PFSK-1 (cell line): ENCODE results near the gene ZNF185.

Experiments used
- POLR2AphosphoS5 ChIP-seq: IDR thresholded peaks from 2 replicates; pipeline ENCODE4 v1.6.1; 2012; ENCODE audit warnings: low read depth, mild to moderate bottlenecking, control low read depth, low read length, moderate library complexity
- SIN3A ChIP-seq: IDR thresholded peaks from 2 replicates; pipeline ENCODE4 v1.6.1; 2012; ENCODE audit warnings: mild to moderate bottlenecking, low read length, moderate library complexity, borderline replicate concordance; ENCODE audit not compliant: insufficient read depth
- TAF1 ChIP-seq: IDR thresholded peaks from 2 replicates; pipeline ENCODE4 v1.6.1; 2012; ENCODE audit warnings: low read length, control low read depth, borderline replicate concordance; ENCODE audit not compliant: insufficient read depth
- TF ChIP-seq, protein P1 (sequence below), 2 experiments: IDR thresholded peaks; 2 replicates each; pipeline versions ENCODE4 v1.6.1 to v1.8.0; 2011 to 2012; ENCODE audit warnings: low read depth in 2 of 2, low read length in 2 of 2, control low read depth in 1 of 2, inconsistent platforms in 1 of 2, mild to moderate bottlenecking in 1 of 2, moderate library complexity in 1 of 2; ENCODE audit not compliant: insufficient read depth in 1 of 2

DNA sequence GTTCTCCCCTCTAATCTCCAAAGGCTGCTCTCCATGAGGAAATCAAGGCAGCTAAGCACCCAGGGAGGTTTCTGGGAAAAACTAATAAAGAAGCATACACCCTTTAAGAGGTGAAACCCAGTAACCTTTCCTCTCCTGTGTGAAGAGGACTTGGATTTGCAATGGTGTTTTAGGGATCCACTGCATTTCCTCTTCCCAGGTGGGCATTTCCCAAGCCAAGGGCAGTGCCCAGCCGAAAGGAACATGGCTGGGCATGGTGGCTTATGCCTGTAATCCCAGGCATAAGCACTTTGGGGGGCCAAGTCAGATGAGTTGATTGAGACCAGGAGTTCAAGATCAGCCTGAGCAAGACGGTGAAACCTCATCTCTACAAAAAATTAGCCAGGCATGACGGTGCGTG, 5.4 kb upstream of the ZNF185 start:
- TF ChIP-seq POLR2AphosphoS5 = no peak
- no peak for TF ChIP-seq SIN3A
- TF ChIP-seq TAF1 = no peak
- TF ChIP-seq, protein P1, sequence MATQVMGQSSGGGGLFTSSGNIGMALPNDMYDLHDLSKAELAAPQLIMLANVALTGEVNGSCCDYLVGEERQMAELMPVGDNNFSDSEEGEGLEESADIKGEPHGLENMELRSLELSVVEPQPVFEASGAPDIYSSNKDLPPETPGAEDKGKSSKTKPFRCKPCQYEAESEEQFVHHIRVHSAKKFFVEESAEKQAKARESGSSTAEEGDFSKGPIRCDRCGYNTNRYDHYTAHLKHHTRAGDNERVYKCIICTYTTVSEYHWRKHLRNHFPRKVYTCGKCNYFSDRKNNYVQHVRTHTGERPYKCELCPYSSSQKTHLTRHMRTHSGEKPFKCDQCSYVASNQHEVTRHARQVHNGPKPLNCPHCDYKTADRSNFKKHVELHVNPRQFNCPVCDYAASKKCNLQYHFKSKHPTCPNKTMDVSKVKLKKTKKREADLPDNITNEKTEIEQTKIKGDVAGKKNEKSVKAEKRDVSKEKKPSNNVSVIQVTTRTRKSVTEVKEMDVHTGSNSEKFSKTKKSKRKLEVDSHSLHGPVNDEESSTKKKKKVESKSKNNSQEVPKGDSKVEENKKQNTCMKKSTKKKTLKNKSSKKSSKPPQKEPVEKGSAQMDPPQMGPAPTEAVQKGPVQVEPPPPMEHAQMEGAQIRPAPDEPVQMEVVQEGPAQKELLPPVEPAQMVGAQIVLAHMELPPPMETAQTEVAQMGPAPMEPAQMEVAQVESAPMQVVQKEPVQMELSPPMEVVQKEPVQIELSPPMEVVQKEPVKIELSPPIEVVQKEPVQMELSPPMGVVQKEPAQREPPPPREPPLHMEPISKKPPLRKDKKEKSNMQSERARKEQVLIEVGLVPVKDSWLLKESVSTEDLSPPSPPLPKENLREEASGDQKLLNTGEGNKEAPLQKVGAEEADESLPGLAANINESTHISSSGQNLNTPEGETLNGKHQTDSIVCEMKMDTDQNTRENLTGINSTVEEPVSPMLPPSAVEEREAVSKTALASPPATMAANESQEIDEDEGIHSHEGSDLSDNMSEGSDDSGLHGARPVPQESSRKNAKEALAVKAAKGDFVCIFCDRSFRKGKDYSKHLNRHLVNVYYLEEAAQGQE (IDR thresholded peaks at IDR 0.05; ENCODE audit: insufficient read depth in 1 of 2, low read depth in 2 of 2, low read length in 2 of 2) = no peak
